ENCODE data around the gene RNF112. TPM values are rescaled to one million over a fixed set of nuclear protein-coding genes. Genes with fewer than 3 reads are reported as not detected.
"Not testable (repeated sequence)": the region's sequence is repeated elsewhere in the genome, so short reads cannot be mapped to it uniquely, and the experiment has no call there.

RNF112 gene
- total RNA-seq, 2 experiments from 2014 or later, result 1.4 to 1.5 TPM

DNA sequence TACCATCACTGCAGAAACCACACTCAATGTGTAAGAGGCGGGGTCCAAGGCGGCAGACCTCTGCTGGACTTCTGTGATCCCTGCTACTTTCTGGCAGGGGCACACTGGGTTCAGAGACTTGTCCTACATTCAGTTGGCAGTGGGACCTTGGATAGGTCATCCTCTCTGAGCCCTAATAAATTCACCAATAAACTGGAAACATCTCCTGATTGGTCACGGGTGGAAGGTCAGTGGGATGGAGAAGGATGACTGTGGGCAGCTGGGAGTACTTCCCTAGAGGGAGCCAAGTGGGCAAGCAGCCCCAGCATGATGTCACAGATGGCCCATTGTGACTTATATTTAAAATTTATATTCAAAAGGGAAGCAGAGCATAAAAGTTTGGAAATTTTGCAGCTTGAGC is 49.7 kb downstream of the RNF112 start:
- peaks cover 46% of the 10 kb centered on the region for H3K4me1 ChIP-seq (ENCODE audit: insufficient read depth, low read length)
- Mint-ChIP-seq H3K4me3 (no peak overlapping the region), H3K27me3 (no peaks in the 10 kb centered on the region), H3K36me3 (ENCODE audit: low read depth) (no peaks in the 10 kb centered on the region), H3K9me3 (no peaks in the 10 kb centered on the region), H3K4me1 (ENCODE audit: low read depth) (peaks cover 57% of the 10 kb centered on the region), H3K27ac (peak overlapping the region; percentile 17)
- H3K4me3 ChIP-seq (ENCODE audit: low read length), result no peak overlapping the region
- TF ChIP-seq, protein P1, sequence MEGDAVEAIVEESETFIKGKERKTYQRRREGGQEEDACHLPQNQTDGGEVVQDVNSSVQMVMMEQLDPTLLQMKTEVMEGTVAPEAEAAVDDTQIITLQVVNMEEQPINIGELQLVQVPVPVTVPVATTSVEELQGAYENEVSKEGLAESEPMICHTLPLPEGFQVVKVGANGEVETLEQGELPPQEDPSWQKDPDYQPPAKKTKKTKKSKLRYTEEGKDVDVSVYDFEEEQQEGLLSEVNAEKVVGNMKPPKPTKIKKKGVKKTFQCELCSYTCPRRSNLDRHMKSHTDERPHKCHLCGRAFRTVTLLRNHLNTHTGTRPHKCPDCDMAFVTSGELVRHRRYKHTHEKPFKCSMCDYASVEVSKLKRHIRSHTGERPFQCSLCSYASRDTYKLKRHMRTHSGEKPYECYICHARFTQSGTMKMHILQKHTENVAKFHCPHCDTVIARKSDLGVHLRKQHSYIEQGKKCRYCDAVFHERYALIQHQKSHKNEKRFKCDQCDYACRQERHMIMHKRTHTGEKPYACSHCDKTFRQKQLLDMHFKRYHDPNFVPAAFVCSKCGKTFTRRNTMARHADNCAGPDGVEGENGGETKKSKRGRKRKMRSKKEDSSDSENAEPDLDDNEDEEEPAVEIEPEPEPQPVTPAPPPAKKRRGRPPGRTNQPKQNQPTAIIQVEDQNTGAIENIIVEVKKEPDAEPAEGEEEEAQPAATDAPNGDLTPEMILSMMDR (IDR thresholded peaks at IDR 0.05), result no peak
- ATAC-seq (ENCODE audit: poor library complexity) (no peak), DNase-seq (no peak)
- POLR2A ChIA-PET, result interaction anchor here (4.0 kb wide), 1 partner anchor 83 kb away, joined by 17 read pairs; the partner anchor contains the start of gene MAPK7
- no peaks in the 10 kb centered on the region for H3K27me3 ChIP-seq (ENCODE audit: control insufficient read depth in 1 of 2, insufficient read depth in 2 of 2, low read length in 2 of 2)
- H3K9me3 ChIP-seq (ENCODE audit: control insufficient read depth in 1 of 2, insufficient read depth in 1 of 2, low read length in 2 of 2), result no peaks in the 10 kb centered on the region
- H3K36me3 ChIP-seq (ENCODE audit: insufficient read depth, low read length), result no peaks in the 10 kb centered on the region
- intact Hi-C loops (cut with DNase I, micrococcal nuclease), result no loop called here
- CTCF ChIA-PET, result no interaction called here
- H3K27ac ChIP-seq (ENCODE audit: low read depth in 1 of 2, low read length in 2 of 2), result no peak overlapping the region

DNA sequence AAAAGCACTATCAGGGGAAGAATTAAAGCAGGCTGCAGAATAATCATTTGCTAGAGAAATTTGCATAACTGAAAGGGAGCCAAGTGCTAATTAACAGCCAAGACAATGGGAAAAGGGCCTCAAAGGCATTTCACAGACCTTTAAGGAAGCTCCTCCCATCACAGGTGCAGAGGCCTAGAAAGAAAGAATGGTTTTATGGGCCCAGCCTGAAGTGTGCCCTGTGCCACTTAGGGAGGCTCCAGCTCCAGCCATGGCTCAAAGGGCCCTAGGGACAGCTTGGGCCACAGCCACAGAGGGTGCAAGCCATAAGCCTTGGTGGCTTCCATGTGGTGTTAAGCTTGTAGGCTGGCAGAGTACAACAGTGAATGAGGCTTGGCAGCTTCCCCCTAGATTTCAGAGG is 50.1 kb downstream of the RNF112 start:
- Histone ChIP-seq H3K36me3 (ENCODE audit: insufficient read depth, low read length) (no peaks in the 10 kb centered on the region), H3K9me3 (ENCODE audit: control insufficient read depth in 1 of 2, insufficient read depth in 1 of 2, low read length in 2 of 2) (no peaks in the 10 kb centered on the region), H3K4me3 (ENCODE audit: low read length) (no peak overlapping the region), H3K27me3 (ENCODE audit: control insufficient read depth in 1 of 2, insufficient read depth in 2 of 2, low read length in 2 of 2) (no peaks in the 10 kb centered on the region), H3K4me1 (ENCODE audit: insufficient read depth, low read length) (peaks cover 46% of the 10 kb centered on the region), H3K27ac (ENCODE audit: low read depth in 1 of 2, low read length in 2 of 2) (no peak overlapping the region)
- Mint-ChIP-seq H3K27me3 (no peaks in the 10 kb centered on the region), H3K9me3 (no peaks in the 10 kb centered on the region), H3K36me3 (ENCODE audit: low read depth) (no peaks in the 10 kb centered on the region), H3K4me3 (no peak overlapping the region), H3K4me1 (ENCODE audit: low read depth) (peaks cover 54% of the 10 kb centered on the region), H3K27ac (peak overlapping the region; percentile 17)
- DNase-seq (no peak), ATAC-seq (ENCODE audit: poor library complexity) (no peak)
- POLR2A ChIA-PET, result interaction anchor here (4.0 kb wide), 1 partner anchor 83 kb away, joined by 17 read pairs; the partner anchor contains the start of gene MAPK7
- intact Hi-C loops (cut with DNase I, micrococcal nuclease), result no loop called here
- CTCF ChIA-PET, result no interaction called here
- TF ChIP-seq, protein P1 (IDR thresholded peaks at IDR 0.05), result no peak

DNA sequence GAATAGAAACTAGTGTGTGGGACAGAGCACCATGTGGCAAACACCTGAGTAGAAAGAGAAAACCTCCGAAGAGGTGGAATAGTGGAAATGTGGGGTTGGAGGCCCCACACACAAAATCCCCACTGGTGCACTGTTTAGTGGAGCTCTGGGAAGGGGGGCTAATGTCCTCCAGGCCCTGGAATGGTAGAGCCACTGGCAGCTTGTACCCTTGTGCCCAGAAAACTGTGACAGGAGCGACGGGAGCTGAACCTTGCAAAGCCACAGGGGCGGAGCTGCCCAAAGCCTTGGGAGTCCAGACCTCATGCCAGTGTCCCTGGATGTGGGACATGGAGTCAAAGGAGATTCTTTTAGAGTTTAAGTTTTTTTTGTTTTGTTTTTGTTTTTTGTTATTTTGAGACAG is 50.6 kb downstream of the RNF112 start:
- Mint-ChIP-seq H3K4me1 (ENCODE audit: low read depth) (peaks cover 50% of the 10 kb centered on the region), H3K27ac (no peak overlapping the region), H3K4me3 (no peak overlapping the region), H3K9me3 (no peaks in the 10 kb centered on the region), H3K36me3 (ENCODE audit: low read depth) (no peaks in the 10 kb centered on the region), H3K27me3 (no peaks in the 10 kb centered on the region)
- POLR2A ChIA-PET, result interaction anchor here (4.0 kb wide), 1 partner anchor 84 kb away, joined by 17 read pairs; the partner anchor contains the start of gene MAPK7
- ATAC-seq (ENCODE audit: poor library complexity) (no peak), DNase-seq (no peak)
- Histone ChIP-seq H3K27me3 (ENCODE audit: control insufficient read depth in 1 of 2, insufficient read depth in 2 of 2, low read length in 2 of 2) (no peaks in the 10 kb centered on the region), H3K9me3 (ENCODE audit: control insufficient read depth in 1 of 2, insufficient read depth in 1 of 2, low read length in 2 of 2) (no peaks in the 10 kb centered on the region), H3K36me3 (ENCODE audit: insufficient read depth, low read length) (no peaks in the 10 kb centered on the region), H3K4me3 (ENCODE audit: low read length) (no peak overlapping the region), H3K4me1 (ENCODE audit: insufficient read depth, low read length) (peaks cover 46% of the 10 kb centered on the region), H3K27ac (ENCODE audit: low read depth in 1 of 2, low read length in 2 of 2) (no peak overlapping the region)
- intact Hi-C loops (cut with DNase I, micrococcal nuclease), result no loop called here
- TF ChIP-seq, protein P1 (IDR thresholded peaks at IDR 0.05), result no peak
- CTCF ChIA-PET, result interaction anchor here (2.2 kb wide), 1 partner anchor 99 kb away, joined by 8 read pairs; the partner anchor contains the start of gene B9D1

DNA sequence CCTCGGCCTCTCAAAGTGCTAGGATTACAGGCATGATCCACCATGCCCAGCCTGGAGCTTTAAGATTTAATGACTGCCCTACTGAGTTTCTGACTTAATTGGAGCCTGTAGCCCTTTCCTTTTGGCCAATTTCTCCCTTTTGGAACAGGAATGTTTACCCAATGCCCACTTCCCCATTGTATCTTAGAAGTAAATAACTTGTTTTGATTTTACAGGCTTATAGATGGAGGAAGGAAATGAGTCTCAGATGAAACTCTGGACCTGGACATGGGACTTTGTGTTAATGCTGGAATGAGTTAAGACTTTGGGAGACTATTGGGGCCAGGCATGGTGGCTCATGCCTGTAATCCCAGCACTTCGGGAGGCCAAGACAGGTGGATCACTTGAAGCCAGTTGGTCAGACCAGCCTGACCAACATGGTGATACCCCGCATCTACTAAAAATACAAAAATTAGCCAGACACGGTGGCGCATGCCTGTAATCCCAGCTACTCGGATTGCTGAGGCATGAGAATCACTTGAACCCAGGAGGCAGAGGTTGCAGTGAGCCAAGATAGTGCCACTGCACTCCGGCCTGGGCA is 51.5 kb downstream of the RNF112 start:
- H3K27me3 ChIP-seq (ENCODE audit: control insufficient read depth in 1 of 2, insufficient read depth in 2 of 2, low read length in 2 of 2); H3K27me3 Mint-ChIP-seq; H3K9me3 Mint-ChIP-seq; intact Hi-C loops (cut with DNase I, micrococcal nuclease); H3K36me3 ChIP-seq (ENCODE audit: insufficient read depth, low read length); H3K9me3 ChIP-seq (ENCODE audit: control insufficient read depth in 1 of 2, insufficient read depth in 1 of 2, low read length in 2 of 2); H3K4me3 ChIP-seq (ENCODE audit: low read length); ATAC-seq (ENCODE audit: poor library complexity); DNase-seq; H3K36me3 Mint-ChIP-seq (ENCODE audit: low read depth): not testable (repeated sequence)
- Mint-ChIP-seq H3K4me1 (ENCODE audit: low read depth) (peaks cover 44% of the 10 kb centered on the region), H3K4me3 (peak overlapping the region; percentile 40), H3K27ac (peak overlapping the region; percentile 92)
- POLR2A ChIA-PET, result interaction anchor here (1.0 to 4.0 kb wide), 3 partner anchors 85 to 186 kb away, joined by 4 to 17 read pairs (median 4); partner anchors contain the start of genes ALDH3A2, B9D1 and MAPK7
- peaks cover 46% of the 10 kb centered on the region for H3K4me1 ChIP-seq (ENCODE audit: insufficient read depth, low read length)
- peak overlapping the region in 1 of 2 donors; percentile 52 for H3K27ac ChIP-seq (ENCODE audit: low read depth in 1 of 2, low read length in 2 of 2)
- CTCF ChIA-PET, result interaction anchor here (0.6 to 2.2 kb wide), 3 partner anchors 42 to 282 kb away, joined by 3 to 8 read pairs (median 3); partner anchors contain the start of gene B9D1
